Measurements from ENCODE around the gene EPB41. TPM values are rescaled to one million over a fixed set of nuclear protein-coding genes. Genes with fewer than 3 reads are reported as not detected.
A peak's percentile ranks its signal among the peaks of the same experiment; 100 is the strongest.

EPB41 gene
- total RNA-seq, 4 donors from 2014 or later, result 71.6 to 117 (median 92.6) TPM

- Histone ChIP-seq H3K4me3 (no peak overlapping the region), H3K27me3 (no peaks in the 10 kb centered on the region), H3K27ac (no peak overlapping the region), H3K4me1 (peaks cover 18 to 84% (median 31%) of the 10 kb centered on the region in 4 donors), H3K9me3 (no peaks in the 10 kb centered on the region), H3K36me3 (peaks cover 0 to 18% (median 7%) of the 10 kb centered on the region in 4 donors)
- intact Hi-C loops (cut with DNase I; ENCODE audit: low total_unique reads), result no loop called here
- 91 to 92% methylated on average over 3 to 4 of the region's 4 CpGs for WGBS, 2 donors (ENCODE audit: low coverage in 1 of 2)
- TF ChIP-seq POLR2A (IDR thresholded peaks at IDR 0.05), result no peak
- no peak for TF ChIP-seq POLR2AphosphoS5 (IDR thresholded peaks at IDR 0.05)
- TF ChIP-seq EP300 (IDR thresholded peaks at IDR 0.05; ENCODE audit: low read depth), result no peak
- TF ChIP-seq CTCF (IDR thresholded peaks at IDR 0.05), result no peak
- in situ Hi-C loops (cut with MboI; ENCODE audit: low pct_ligation_motif_present in 1 of 4, low pct_unique_long_range_greater_than_20kb in 1 of 4, low sequenced_read_pairs in 3 of 4), result no loop called here
- DNase-seq, result no peak
These were observed 250.2 kb downstream of the EPB41 start for GRCh38 chr1:29164588-29164987.

GRCh38 chr1:29166291-29166878, 252.0 kb downstream of the EPB41 start:
- intact Hi-C loops (cut with DNase I; ENCODE audit: low total_unique reads) (no loop called here), in situ Hi-C loops (cut with MboI; ENCODE audit: low pct_ligation_motif_present in 1 of 4, low pct_unique_long_range_greater_than_20kb in 1 of 4, low sequenced_read_pairs in 3 of 4) (no loop called here)
- Histone ChIP-seq H3K36me3 (peaks cover 0 to 7% (median 4%) of the 10 kb centered on the region in 4 donors), H3K9me3 (no peaks in the 10 kb centered on the region), H3K4me3 (no peak overlapping the region), H3K27me3 (no peaks in the 10 kb centered on the region), H3K4me1 (peaks cover 27 to 93% (median 42%) of the 10 kb centered on the region in 4 donors), H3K27ac (peak overlapping the region in 3 of 4 donors; percentile 42 to 64 (median 57))
- peak; percentile 36 for DNase-seq
- WGBS, 2 donors (ENCODE audit: low coverage in 1 of 2), result 41% methylated on average over 9 of the region's 9 CpGs; no CpG with 5 or more reads in 1 of the 2 donors
- TF ChIP-seq EP300 (IDR thresholded peaks at IDR 0.05; ENCODE audit: low read depth) (no peak), CTCF (IDR thresholded peaks at IDR 0.05) (no peak), POLR2A (IDR thresholded peaks at IDR 0.05) (no peak), POLR2AphosphoS5 (IDR thresholded peaks at IDR 0.05) (peak in 1 of 3 donors; percentile 31)

- Histone ChIP-seq H3K4me1 (peaks cover 19 to 89% (median 41%) of the 10 kb centered on the region in 4 donors), H3K4me3 (no peak overlapping the region), H3K27me3 (no peaks in the 10 kb centered on the region), H3K9me3 (no peaks in the 10 kb centered on the region), H3K36me3 (peaks cover 0 to 7% (median 4%) of the 10 kb centered on the region in 4 donors), H3K27ac (no peak overlapping the region)
- DNase-seq, result no peak
- WGBS, 2 donors (ENCODE audit: low coverage in 1 of 2), result 97 to 100% methylated on average over 1 to 9 of the region's 9 CpGs
- TF ChIP-seq POLR2A (IDR thresholded peaks at IDR 0.05) (no peak), CTCF (IDR thresholded peaks at IDR 0.05) (no peak), EP300 (IDR thresholded peaks at IDR 0.05; ENCODE audit: low read depth) (no peak), POLR2AphosphoS5 (IDR thresholded peaks at IDR 0.05) (no peak)
- intact Hi-C loops (cut with DNase I; ENCODE audit: low total_unique reads) (no loop called here), in situ Hi-C loops (cut with MboI; ENCODE audit: low pct_ligation_motif_present in 1 of 4, low pct_unique_long_range_greater_than_20kb in 1 of 4, low sequenced_read_pairs in 3 of 4) (no loop called here)
These were observed 253.5 kb downstream of the EPB41 start for GRCh38 chr1:29167904-29168303.

Small RNAs within 50 kb of the gene (small RNA-seq; reads per million reads assigned to genes)
- 0 reads per million in 4 donors for gene RF00017
- 0 reads per million in 4 donors for gene RF00019

Other genes with a start within 250 kb of the EPB41 start
- gene GMEB1, start 245.8 kb upstream of the EPB41 start, total RNA-seq, result 10 to 100 TPM in 1 of 4 donors, 1 to 10 TPM in 3; 4.4 to 10.4 (median 7.2) TPM
- gene YTHDF2, start 177.6 kb upstream of the EPB41 start, total RNA-seq, result 10 to 100 TPM; 33.2 to 56.1 (median 45.8) TPM
- gene OPRD1, start 102.4 kb upstream of the EPB41 start, total RNA-seq, result under 1 TPM in 1 of 4 donors, not detected in 3; under 0.01 TPM
- gene TMEM200B, start 209.3 kb downstream of the EPB41 start, total RNA-seq, result 1 to 10 TPM; 1.6 to 7.5 (median 4.2) TPM